GM21717 (cell line): ENCODE data around the gene OXCT1.

Experiments
- ATAC-seq: cut with Tn5 transposase; IDR thresholded peaks from one replicate; pipeline ENCODE4 v1.9.1; 2021; ENCODE audit warnings: mild to moderate bottlenecking, moderate library complexity; ENCODE audit not compliant: unreplicated experiment

Gene OXCT1

DNA sequence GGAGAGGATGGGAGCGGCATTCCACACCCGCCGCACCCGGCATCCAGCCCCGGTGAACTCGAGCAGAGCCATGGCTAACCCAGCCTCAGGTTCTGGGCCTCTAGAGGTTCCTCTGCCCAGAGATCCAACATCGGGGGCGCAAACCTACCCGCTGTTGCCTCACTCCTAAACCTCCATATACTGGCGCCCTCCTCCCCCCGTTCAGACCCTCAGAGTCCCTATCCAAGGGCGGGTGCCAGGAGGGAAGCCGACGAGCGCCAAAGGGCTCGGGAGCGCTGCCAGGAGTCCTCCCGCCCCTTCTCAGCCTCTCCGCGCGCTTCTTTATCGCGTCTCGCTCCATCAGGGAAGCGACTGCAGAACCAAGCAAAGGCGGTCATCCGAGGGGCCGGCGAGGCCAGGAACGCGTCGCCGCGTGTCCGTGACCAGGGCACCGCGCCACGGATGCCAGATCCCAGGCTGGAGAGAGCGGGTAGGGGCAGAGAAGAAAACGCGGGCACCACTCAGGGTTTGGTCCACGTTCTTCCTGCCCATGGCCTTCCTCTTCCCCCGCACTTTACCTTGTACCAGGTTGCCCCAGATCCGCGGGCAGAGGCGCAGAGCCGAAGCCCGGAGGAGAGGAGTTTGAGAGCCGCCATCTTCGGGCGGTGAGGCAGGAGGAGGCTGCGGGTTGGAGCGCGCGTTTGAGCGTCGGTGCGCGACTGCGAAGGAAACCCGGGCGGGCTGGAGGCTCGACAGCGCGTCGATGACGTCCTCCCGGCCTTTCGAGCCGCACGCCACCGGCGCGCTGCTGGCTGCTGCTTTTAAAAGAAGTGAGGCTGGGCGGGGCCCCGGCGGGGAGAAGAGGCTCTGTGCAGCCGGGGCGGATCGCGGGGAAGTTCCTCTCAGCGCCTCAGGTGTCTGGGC is at the start of gene OXCT1:
Gene OXCT1, minus strand, starts transcription at position 702 of the 903 bp plus-strand sequence. Its CDS starts 67 bp downstream, at position 635.
- ATAC-seq: peak; percentile 95

DNA sequence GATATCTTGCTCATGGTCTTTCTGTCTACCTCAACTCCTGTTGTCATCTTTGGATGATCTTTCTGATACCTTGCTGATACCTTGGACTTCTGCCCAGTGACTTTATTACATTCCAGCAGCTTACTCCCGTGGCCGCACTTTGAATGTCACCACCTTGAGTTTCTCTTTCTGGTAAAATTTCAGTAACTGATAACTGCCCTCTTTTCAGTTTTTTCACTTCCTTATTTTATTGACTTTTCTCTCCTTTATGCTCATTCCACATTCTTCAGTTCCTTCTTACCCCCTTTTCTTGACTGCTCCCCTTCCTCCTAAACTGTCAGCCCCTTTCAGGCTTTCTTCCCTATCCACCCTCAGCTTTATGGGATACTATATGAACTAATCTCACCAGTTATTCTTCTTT is 47.9 kb upstream of the OXCT1 start:
- peak; percentile 72 for ATAC-seq

DNA sequence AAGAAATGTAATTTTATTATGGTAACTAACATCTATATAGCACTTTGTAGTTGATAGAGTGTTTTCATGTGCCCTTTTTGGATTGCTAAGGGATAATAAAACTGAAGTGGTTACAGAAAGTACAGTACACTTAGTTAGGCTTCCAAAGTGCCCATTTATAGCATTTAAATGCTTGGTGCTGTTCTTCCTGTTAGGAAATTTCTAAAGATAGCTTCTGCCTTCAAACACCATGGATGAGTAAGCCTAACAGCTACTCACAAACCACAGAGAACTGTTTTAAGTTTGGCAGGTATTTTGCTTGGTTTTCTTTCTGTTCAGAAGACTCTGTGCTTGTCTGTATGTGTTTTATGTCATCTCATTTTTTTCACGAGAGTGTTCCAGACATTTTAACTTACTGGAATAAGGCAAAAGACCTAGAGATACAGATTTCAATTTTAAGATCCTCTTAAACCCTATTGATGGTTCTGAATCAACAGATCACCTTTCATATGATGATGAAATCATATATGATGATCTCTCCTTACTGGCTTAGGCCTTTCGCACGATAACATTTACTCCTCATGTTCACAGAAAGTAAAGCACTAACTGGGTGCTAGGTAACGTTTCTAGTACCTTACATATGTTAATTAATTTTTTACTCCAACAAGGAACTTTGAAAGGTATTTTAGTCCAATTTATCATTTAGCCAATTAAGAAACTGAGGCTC is 38.3 kb upstream of the OXCT1 start:
- no peak for ATAC-seq

DNA sequence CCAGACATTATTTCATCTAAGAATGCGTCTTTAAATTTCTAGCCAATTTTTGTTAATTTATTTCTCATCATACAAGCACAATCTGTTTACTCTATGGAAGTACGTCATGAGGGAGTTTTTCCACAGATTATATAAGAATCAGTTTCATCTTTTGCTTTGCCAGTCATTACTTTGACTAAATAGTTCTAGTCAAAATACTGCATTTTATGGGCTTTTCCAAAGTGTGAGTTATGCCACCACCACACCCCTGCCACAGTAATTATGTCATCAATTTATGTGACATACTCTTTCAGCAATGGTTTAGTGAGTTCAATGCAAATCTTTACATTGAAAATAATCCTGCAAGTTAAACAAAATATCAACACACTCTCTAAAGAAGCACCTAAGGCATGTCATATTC is 35.9 kb upstream of the OXCT1 start:
- no peak for ATAC-seq

DNA sequence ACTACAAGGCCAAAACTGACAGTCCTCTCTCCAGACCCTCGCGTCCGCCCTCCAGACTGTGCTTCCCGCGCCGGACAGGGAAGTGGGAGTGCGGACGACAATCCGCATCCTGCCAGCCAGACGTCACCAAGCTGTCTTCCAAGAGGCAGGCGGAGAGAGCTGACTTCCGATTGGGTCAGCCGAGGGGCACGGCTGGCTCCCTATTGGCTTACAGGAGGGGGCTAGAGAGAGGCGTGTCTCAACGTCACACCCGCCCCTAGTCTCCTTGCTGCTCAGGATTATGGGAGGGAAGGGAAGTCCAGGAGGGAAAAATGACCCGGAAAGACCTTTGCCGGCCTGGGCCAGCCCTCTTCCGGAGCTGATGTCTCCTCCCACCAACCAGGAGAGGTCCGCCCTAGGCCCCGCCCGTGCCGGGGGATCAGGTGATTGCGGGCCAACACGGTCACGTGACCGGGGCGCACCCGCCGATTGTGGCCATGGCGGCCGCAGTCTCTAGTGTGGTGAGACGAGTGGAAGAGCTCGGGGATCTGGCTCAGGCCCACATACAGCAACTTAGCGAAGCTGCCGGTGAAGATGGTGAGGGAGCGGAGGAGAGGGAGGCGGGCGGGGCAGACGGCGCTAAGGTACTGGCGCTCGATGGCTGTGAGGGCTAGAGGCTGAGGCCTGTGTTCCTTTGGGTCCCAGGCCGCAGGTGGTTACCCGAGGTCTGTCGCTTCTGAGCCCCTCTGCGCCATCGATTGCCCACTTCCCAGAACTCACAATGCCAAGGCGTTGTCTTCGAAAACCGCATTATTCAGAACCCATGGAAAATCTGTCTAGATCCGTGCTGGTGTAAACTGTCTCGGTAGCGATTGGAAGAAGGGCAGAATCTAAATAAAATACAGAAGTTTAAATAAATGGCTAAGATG is 33.9 kb upstream of the OXCT1 start, which contains the start of gene RIMOC1:
Gene RIMOC1, plus strand, starts transcription at position 453 of the 908 bp plus-strand sequence. Its CDS starts 24 bp downstream, at position 477.
- ATAC-seq: peak; percentile 99

DNA sequence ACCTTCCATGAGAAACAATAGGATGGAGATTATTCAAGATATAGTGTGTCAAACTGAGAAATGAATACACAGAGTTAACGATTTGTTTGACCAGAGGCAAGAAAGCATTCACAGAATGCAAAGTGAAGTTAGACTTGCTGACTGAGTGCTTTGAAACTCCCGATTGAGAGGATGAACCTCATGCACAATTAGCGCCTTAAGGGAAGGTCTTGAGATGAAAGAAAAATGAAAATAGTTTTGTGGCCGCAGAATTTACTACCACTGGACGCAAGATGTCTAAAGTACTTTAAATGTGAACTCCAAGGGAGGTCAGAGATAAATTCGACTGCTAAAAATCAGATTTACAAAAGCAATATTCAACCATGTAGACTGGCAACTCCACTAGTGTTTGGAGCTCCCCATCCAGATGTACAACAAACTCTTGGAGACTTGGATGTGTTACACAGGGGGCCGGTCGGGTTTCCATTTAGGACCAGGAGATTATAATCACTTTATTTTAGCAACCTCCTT is 33.2 kb upstream of the OXCT1 start:
- ATAC-seq: no peak

DNA sequence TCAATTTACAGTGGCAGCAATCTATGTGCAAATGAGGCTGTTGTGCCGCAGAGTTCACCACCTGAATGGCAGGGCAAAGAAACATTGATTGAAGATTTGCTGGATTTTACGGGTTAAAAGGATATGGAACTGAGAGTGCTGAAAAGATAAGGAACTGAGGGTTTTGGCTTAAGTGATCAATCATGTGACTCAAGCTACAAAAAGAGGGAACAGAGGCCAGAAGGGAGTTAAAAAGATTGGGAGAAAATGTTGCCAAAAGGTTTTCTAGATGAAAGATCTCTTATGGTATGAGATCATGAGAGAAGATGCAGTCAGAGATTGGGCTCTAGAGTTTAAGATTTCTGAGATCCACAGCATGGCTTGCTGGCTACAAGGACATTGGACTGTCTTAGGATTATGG is 26.0 kb upstream of the OXCT1 start:
- no peak for ATAC-seq

DNA sequence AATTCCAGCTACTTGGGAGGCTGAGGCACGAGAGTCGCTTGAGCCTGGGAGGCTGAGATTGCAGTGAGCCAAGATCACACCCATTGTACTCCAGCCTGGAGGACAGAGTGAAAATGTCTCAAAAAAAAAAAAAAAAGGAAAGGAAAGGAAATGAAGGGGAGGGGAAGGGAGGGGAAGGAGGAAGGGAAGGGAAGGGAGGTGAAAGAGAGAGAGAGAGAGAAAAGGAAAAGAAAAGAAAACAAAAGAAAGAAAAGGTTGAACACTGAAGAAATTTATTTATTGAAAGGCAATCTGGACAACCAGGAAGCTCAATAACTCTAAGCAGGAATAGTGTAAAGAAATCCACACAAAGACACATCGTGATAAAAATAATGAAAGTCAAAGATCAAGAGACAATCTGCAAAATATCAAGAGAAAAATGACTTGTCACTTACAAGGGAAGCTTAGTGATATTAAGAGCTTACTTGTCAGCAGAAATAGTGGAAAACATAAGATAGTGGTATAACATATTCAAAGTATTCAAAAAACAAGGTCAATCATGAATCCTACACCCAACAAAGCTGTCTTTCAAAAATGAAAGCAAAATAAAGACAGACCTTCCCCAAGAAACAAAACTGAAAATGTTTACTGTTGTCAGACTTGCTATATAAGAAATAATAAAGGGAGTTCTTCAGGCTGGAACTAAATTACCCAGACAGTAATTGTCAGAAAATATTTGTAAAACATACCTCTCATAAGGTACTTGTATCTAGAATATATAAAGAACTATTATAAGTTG is 23.0 kb upstream of the OXCT1 start:
- ATAC-seq: peak; percentile 69

DNA sequence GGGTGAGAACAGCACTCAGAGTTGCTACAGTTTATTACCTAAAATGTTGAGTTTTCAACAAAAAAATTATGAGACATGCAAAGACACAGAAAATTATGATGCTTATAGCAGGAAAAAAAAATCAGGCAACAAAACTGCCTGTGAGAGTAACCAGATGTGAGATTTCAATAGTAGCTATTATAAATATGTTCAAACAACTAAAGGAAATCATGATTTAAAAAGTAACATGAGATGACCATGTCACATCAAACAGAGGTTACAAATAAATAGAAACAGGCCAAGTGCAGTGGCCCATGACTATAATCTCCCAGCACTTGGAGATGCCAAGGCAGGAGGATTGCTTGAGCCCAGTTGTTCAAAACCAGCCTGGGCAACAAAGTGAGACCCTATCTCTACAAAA is 21.8 kb upstream of the OXCT1 start:
- no peak for ATAC-seq

DNA sequence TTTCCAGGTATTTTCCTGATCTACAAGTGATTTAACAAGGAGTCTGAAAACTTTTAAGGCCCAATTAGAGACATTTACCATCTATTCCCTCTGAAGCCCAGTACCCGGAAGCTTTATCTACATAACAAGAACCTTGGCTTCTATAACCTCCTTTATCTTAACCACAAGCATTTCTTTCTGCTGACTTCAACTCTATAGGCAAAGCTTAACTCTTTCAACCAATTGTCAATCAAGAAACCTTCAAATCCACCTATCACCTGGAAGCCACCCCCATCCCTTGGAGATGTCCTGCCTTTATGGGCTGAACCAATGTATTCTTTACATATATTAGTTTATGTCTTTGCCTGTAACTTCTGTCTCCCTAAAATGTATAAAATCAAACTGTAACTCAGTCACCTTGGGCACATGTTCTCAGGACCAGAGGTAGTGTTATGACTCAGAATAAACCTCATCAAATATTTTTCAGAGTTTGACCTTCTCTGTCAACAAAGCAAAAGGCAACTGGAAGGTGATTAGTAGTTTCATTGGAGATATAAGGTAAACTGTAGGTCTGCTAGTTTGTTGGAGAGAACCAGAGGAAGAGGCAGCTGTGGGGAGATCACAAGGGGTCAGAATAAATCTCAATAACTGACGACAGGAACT is 21.0 kb upstream of the OXCT1 start:
- no peak for ATAC-seq

DNA sequence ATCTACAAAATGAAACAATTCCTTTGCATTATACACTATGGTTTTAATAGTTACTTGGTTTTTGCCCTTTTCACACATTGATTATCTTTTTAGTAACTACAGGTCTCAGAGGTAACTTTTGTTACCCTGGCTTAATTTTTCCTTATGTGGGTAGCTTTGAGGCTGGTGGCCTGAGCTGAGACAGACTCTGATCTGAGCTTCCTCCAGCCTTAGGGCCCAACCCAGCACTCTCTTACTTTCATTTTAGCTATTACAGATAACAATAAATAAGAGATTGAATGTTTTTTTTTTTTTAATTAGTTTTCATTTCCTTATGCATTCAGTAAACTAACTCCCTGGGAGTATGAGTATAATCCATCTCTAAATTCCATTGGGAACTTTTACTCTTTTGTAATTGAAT is 15.1 kb upstream of the OXCT1 start:
- ATAC-seq: no peak

DNA sequence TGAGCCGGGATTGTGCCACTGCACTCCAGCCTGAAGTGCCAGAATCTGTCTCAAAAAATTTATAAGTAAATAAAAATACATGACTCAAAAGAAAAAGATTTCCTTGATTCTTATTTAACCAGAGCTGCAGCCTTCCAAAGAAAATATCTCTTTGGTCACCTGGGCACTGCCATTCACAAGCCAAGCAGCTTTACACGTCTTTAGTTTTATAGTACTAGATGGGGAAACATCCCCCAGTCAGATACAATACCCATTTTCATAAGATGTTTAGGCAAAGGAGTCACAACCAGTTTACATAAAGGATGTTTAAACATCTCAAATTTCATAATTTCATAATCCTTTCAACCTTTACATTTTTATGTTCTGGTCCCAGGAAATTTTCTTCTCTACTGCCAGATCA is 13.7 kb upstream of the OXCT1 start:
- ATAC-seq: no peak

DNA sequence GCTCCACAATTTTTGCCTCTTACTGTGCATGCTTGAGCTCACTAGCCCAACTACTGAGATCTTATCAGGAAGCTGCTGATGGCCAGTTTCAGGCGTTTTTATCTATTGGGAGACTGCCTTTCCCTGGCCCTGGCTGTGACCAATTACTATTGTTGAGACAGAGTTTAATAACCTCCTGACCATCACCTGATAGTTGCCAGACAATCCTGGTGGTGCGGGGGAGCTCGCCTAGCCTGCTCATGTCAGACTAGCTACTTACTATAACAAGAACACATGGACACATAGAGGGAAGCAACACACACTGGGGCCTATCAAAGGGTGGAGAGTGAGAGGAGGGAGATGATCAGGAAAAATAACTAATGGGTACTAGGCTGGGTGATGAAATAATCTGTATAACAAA is 13.0 kb upstream of the OXCT1 start:
- no peak for ATAC-seq

DNA sequence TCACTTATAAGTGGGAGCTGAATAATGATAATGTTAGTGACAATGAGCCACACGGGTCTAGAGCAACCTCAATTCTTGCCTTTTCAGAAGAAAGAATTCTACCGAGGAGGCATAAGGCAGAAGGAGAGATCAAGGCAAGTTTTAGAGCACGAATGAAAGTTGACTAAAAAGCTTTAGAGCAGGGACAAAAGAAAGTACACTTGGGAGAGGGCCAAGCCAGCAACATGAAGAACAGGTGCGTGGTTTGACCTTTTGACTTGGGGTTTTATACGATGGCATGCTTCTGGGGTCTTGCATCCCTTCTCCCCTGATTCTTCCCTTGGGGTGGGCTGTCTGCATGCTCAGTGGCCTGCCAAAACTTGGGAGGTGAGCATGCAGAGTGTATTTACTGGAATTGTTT is 12.5 kb upstream of the OXCT1 start:
- ATAC-seq: no peak

DNA sequence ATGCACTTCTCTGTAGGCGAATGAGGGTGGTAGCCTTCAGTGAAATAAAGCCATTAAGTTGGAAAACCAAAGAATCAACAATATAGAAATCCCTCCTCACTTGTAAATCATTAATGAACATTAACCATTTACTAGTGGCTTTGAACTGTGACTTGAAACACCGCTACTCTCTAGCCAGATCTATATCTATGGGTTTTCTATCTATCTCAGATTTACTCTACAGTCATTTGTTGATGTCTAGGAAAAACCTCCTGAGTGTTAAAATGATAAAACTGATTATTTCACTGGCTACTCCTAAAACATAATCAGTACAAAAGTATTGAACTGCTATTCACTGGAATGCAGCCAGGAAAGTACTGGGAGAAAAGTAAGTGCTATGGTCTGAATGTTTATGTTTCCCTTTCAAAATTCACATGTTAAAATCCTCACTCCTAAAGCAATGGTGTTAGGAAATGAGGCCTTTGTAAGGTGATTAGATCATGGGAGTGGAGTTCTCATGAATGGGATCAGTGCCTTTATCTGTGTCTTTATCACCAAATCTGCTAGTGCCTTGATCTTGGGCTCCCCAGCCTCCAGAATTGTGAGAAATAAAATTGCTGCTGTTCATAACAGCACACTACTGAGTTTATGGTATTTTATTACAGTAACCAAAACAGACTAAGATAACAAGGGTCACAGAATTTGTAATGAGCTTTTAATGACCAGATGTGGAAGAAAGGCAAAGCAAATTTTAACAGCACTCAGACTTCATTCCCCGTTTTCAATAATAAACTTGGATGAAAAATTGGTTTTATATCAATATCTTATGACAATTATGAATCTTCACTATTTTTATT is 8.6 kb upstream of the OXCT1 start:
- ATAC-seq: no peak

DNA sequence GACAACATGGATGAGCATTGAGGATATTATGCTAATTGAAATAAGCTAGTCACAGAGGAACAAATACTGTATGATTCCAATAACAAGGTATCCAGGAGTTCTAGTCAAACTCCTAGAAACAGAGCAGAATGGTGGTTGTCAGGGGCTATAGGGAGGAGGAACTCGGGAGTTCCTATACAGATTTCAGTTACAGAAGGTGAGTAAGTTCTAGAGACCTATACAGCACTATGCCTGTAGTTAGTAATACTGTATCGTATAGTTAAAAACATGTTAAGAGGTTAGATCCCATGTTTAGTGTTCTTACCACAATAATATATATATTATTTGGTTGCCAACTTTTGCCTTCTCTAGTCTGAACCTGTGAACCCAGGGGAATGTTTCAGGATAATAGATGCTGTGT is 7.9 kb upstream of the OXCT1 start:
- no peak for ATAC-seq

DNA sequence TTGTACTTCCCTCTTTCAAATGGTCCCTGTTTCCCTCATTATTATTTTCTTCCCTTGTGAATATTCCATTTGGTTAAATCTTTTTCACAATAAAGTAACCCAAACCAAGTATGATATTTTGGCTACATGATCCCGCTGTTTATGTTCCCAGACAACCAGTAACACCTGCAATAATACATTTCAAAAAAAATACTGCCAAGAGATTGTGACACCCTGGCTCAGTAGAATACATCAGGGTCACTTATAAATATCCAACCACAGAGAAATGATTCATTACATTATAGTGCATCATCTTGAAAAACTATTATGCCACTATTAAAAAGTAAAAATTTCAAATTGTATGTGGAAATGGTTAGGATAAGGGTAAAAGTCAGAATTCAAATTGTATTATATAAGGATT is 7.2 kb upstream of the OXCT1 start:
- ATAC-seq: no peak

DNA sequence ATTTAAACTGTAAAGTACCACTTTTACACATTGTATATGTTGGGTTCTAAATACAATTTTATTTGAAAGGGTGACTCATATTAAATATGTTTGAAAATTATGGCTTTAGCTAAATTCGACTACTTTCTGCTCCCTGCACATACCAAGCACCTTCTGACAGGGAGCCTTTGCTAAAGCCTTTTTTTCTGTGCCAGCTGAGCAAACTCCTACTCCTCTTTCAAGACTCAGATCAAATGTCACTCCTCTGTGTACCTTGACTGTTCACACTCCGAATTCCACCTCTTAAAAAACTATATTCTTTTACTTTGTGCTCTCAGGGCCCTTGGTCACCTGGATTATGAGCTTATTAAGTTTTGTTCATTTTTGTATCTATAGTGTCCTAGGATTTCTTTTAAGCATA is 6.5 kb upstream of the OXCT1 start:
- no peak for ATAC-seq

DNA sequence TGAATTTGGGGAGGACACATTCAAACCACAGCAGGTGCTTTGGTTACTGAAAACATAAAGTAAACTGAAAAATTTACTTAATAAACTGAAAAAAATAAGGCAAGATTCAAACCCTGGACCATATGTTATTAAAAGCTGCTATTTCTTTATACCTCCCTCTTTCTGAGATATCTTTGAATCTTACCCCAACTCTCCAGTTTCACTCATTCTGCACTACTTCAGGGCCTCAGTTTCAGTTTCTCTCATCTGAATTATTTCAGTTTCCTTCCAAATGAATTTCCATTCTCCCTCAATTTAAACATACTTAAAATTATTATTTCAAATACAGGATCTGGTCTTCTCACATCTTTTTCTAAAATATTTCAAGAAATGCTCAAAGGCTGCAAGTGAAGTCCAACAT is 4.9 kb upstream of the OXCT1 start:
- ATAC-seq: no peak
